ENCODE measurements around the gene BCR.

GRCh38 chr22:23147617-23148387 is 32.5 kb upstream of the BCR start:
- TF ChIP-seq STAT6 (CRISPR knock-in tag; conservative IDR thresholded peaks at IDR 0.05; ENCODE audit: low read depth) (no peak), FOXK1 (CRISPR knock-in tag; IDR thresholded peaks at IDR 0.05) (no peak), SP1 (CRISPR knock-in tag; conservative IDR thresholded peaks at IDR 0.05) (no peak), TEAD4 (CRISPR knock-in tag; IDR thresholded peaks at IDR 0.05) (no peak), CTCF (IDR thresholded peaks at IDR 0.05) (no peak), ATF6 (CRISPR knock-in tag; IDR thresholded peaks at IDR 0.05) (no peak), CREB1 (CRISPR knock-in tag; IDR thresholded peaks at IDR 0.05) (no peak), MLX (CRISPR knock-in tag; IDR thresholded peaks at IDR 0.05) (no peak), USF2 (CRISPR knock-in tag; IDR thresholded peaks at IDR 0.05) (no peak), MAX (CRISPR knock-in tag; IDR thresholded peaks at IDR 0.05) (no peak), E2F1 (CRISPR knock-in tag; IDR thresholded peaks at IDR 0.05) (no peak), FOXP1 (CRISPR knock-in tag; IDR thresholded peaks at IDR 0.05; ENCODE audit: borderline replicate concordance) (no peak), ARID4B (CRISPR knock-in tag; IDR thresholded peaks at IDR 0.05; ENCODE audit: borderline replicate concordance) (no peak), TCF7 (CRISPR knock-in tag; IDR thresholded peaks at IDR 0.05; ENCODE audit: low read depth) (no peak)

Measured in WTC11 (cell line).